HEK293 (cell line): Measurements from ENCODE around the gene SHISA6.

Experiments
- CTCF ChIP-seq: fragments of 450-650 bp; formaldehyde crosslinking; IDR thresholded peaks from 2 replicates; pipeline ENCODE4 v1.5.1; 2016; ENCODE audit warnings: missing biosample characterization, missing genetic modification characterization
- SETDB1 ChIP-seq: IDR thresholded peaks from one replicate; pipeline ENCODE4 v1.6.1; 2017; ENCODE audit warnings: mild to moderate bottlenecking, low read length, moderate library complexity, mixed read lengths; ENCODE audit not compliant: insufficient read length

- TF ChIP-seq CTCF (tag by site-specific recombination) (no peak), SETDB1 (no peak)
These were observed 63.6 kb downstream of the SHISA6 start for GRCh38 chr17:11304568-11304967.
